Muscle of back (tissue), 11 donors: Measurements from ENCODE around the gene PKP2. TPM values are rescaled to one million over a fixed set of nuclear protein-coding genes. Genes with fewer than 3 reads are reported as not detected.
A peak's percentile ranks its signal among the peaks of the same experiment; 100 is the strongest.
"Not testable (repeated sequence)": the region's sequence is repeated elsewhere in the genome, so short reads cannot be mapped to it uniquely, and the experiment has no call there.

Experiments used
- DNase-seq, 3 donors: peaks; one replicate each; pipeline versions ENCODE4 v3.0.0 to v3.0.0-alpha.2; 2013
- polyA plus RNA-seq, 10 donors: library from polyadenylated mRNA; unstranded; fragments of 120-200 nt; gene quantifications; one replicate each; pipeline ENCODE4 v1.2.1, GENCODE V29; 2013; ENCODE audit not compliant: insufficient read length in 10 of 10

The PKP2 gene
- polyA plus RNA-seq, 10 donors: 4.4 to 8.5 (median 5.9) TPM

- no peak for DNase-seq
These were observed 25.9 kb downstream of the PKP2 start for GRCh38 chr12:32870716-32871115.

DNA sequence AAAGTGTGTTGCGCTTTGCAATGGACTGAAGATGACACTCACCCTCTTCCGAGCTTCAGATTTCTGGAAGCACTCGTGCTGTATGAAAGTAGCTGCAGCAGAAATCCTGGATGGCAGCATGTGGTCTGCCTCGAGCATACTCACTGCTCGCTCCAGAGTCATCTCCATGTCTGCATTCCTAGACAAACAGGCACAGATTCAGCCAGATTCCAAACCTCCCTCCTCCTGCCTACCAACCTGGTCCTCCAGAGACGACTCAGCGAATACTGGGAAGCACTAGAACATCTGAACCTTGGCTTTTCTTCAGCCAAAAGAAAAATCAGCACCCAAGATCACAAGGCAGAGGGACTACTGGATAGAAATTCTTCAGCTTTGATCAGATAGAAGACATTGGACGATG, 27.7 kb downstream of the PKP2 start:
- no peak for DNase-seq

- DNase-seq: no peak
These were observed 31.8 kb downstream of the PKP2 start for GRCh38 chr12:32864731-32865130.

DNA sequence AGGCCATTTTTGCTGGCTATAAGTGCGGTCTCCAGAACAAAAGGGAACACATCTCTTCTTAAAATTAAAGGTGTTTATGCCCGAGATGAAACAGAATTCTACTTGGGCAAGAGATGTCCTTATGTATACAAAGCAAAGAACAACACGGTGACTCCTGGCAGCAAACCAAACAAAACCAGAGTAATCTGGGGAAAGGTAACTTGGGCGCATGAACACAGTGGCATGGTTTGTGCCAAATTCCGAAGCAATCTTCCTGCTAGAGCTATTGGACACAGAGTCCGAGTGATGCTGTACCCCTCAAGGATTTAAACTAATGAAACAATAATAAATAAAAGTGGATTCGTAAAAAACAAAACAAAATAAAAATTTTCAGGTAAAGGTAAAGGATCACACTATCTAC, 33.4 kb downstream of the PKP2 start:
- no peak for DNase-seq

- not testable (repeated sequence) for DNase-seq
These were observed 34.9 kb downstream of the PKP2 start for GRCh38 chr12:32861658-32862057.

DNA sequence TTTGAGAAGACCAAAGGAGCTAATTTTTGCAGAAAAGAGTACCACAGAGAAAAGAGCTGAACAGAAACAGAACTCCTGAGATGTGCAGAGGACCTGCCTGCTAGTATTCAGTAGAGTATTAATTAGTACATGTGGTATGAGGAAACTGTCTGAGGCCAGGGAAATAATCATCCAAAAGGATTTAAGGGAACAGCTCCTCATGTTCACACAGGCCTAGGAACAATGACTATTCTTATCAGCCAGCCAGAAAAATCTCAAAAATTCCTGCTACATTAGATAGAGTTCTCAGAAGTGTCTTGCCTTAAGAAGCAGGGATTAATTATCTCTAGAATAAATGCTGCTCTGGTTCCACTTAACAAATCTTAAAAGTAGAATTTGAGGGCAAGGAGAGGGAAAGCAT, 36.4 kb downstream of the PKP2 start:
- no peak for DNase-seq

DNA sequence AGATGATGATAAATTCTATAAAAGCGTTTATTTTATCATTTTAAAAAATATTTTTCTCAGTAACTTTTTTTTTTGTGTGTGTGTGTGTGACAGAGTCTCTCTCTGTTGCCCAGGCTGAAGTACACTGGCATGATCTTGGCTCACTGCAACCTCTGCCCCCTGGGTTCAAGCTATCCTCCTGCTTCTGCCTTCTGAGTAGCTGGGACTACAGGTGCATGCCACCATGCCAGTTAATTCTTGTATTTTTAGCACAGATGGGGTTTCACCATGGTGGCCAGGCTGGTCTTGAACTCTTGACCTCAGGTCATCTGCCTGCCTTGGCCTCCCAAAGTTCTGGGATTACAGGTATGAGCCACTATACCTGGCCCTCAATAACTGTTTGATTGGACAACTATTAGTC, 37.2 kb downstream of the PKP2 start:
- no peak for DNase-seq

DNA sequence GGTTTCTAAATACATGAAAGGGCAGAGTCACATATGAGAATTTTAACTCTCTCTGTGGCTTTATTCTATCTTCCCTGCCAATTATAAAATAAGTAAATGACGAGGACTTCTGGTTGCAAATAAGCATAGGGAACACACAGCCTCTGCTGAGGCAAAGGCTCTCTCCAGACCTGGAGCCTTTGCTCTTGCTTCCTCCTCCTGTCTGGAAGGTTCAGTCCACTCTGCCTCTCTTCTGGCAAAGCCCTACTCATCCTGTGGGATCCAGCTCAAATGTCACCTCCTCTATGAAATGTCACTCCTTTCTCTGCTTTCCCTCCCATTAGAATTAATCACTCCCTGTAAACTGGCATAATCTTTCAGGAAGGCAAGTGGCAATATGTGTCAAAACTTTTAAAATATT, 41.9 kb downstream of the PKP2 start:
- DNase-seq: no peak

- no peak for DNase-seq
These were observed 42.5 kb downstream of the PKP2 start for GRCh38 chr12:32854097-32854496.

GRCh38 chr12:32847287-32847686, 49.3 kb downstream of the PKP2 start:
- DNase-seq: no peak

GRCh38 chr12:32846053-32846452, 50.5 kb downstream of the PKP2 start:
- DNase-seq: no peak

- DNase-seq: peak; percentile 6 to 38 (median 6)
These were observed 53.0 kb downstream of the PKP2 start for GRCh38 chr12:32843528-32844095.

DNA sequence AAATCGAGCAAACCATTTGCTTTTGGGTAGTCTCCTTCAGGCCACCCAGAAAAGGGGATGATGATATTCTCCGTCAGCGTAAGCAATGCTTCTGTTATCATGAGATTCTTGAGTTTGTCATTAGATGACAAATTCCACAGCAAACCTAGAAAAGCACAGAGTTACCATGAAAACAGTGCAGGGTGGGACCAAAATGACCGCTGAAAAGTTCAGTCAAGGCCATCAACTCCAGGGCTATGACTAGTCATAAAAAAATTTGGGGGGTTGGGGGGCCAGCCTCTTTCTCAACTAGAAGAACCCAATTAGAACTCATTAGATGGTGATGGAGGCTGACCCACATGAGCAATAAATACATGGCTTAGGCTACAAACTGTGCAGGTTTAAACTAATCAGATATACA, 55.5 kb downstream of the PKP2 start:
- DNase-seq: no peak

DNA sequence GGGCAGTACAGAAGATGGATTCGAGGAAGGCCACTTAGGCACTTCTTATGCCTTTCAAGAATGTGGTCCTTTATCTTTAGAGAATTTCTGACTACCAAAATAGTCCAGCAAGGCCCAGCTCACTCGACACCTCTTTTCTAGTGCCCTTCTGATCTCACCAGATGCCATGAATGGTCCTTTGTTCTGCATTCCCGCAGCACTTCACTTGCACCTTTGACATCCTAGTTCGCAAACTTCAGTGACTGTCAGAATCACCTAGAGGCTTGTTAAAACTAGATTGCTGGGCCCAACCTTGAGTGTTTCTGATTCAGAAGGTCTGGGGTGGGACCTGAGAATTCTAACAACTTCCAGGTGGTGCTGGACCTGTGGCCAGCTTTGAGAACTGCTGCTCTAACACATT, 56.7 kb downstream of the PKP2 start:
- DNase-seq: no peak

- DNase-seq: no peak
These were observed 58.6 kb downstream of the PKP2 start for GRCh38 chr12:32837974-32838373.

- no peak for DNase-seq
These were observed 59.9 kb downstream of the PKP2 start for GRCh38 chr12:32836710-32837109.

GRCh38 chr12:32834122-32834521, 62.5 kb downstream of the PKP2 start:
- DNase-seq: no peak

DNA sequence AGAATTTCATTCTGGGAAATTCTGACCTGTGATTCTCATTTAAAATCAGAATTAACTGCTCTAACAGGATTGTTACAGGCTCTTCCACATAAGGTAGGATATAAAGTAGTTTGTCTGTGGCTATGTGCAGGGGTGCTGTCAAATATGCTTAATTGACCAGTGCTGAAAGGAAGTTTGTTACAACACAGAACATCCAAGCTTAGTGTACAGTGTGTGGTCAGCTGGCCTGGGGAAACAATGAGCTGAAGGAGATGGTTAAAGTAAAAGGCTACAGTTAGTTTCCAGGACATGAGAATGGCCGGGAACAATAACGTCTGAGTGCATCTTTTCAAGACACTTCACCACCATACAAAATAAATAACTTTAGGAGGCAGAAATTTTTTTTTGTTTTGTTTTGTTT, 68.0 kb downstream of the PKP2 start:
- DNase-seq: no peak

DNA sequence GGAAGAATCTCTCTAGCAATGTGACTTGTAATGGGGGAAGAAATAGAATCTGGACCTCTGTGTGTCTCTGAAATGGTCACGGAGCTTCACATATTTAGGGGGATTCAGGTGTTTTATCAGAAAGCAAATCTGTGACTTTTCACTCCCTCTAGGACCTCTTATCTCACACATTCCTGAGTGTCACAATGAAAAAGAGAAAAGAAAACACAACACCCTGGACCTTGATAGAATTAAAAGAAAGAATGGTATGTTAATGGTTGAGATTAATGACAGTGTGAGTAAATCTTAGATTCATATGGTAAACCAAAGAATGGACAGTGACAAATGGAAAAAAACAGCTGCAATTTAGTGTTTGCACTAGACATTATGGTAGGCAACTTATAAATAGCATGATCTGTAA, 68.5 kb downstream of the PKP2 start:
- DNase-seq: no peak

DNA sequence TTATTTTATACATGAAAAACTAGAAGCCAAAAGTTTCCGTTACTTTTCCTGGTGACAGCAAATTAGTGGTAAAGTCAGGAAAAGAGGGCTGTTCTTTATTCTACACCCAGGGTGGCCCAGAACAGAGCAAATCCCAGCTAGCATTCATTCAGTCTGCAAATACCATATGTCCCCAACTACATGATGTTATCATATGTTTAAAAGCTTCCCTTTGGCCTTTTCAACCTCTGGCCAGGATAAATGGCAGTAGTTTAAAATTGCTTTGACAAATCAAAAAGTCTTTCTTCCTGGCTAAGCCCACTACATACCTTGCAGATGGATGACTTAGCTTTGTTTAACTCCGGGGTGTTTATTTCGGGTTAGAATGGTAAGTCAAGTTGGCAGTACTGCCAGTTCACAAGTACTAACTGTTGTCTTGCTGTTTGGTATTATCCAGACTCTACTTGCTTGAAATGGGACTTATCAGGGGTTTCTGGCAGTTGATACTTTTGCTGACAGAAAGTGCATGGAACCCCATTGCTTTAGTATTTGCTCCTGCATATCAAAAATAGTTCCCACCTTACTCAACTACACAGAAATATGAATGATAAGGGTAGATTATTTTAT, 69.7 kb downstream of the PKP2 start:
- no peak for DNase-seq

DNA sequence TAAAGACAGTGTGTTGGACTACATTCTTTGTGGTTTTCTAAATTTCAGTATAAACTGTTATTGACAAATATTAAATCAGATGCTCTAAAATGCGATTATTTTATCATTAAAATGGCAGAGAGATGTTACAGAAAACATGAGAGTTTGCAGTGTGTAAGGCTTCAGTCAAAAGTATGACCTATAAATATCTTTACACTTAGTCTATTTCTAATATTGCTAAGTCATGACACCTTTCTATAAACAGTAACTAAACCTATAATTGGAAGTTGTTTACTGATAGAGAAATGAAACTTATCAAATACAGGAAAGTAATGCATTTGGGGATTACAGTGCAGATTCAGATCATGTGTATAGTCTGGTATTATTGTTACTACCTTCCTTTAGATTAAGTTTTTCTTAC, 72.0 kb downstream of the PKP2 start:
- DNase-seq: no peak

DNA sequence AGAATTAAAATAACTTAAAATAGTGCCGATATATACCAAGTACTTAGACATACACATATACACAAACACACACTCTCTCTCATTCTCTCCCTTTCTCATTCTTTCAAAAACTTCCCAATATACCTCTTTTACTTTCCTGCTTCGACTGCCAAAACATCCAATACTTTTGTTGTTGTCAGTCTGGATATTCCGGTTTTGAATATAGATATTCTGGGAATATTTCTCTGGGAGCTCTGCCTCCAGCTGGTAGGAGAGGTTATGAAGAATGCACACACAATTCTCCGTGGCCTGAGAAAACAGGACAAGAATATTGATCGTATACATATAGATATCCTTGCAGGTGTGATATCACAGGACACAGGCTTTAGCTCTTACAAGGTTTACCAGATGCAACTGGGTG, 74.2 kb downstream of the PKP2 start:
- no peak for DNase-seq

- no peak for DNase-seq
These were observed 74.9 kb downstream of the PKP2 start for GRCh38 chr12:32821710-32822109.

GRCh38 chr12:32821293-32821692, 75.3 kb downstream of the PKP2 start:
- DNase-seq: no peak
